BLaER1 (cell line): ENCODE data around the gene RPTOR.

Source experiments
- H3K27ac ChIP-seq: shearing (Covaris generic); formaldehyde crosslinking; 2 replicates; pipeline ENCODE4 v1.8.1; 2022
- H3K27me3 ChIP-seq: shearing (Covaris generic); formaldehyde crosslinking; 2 replicates; pipeline ENCODE4 v1.8.1; 2022
- H3K36me3 ChIP-seq: shearing (Covaris generic); formaldehyde crosslinking; 2 replicates; pipeline ENCODE4 v1.8.1; 2022
- H3K4me1 ChIP-seq: shearing (Covaris generic); formaldehyde crosslinking; 2 replicates; pipeline ENCODE4 v1.8.1; 2022
- H3K4me2 ChIP-seq: shearing (Covaris generic); formaldehyde crosslinking; 2 replicates; pipeline ENCODE4 v1.8.1; 2022
- H3K4me3 ChIP-seq: shearing (Covaris generic); formaldehyde crosslinking; 2 replicates; pipeline ENCODE4 v1.8.1; 2022
- H3K9ac ChIP-seq: shearing (Covaris generic); formaldehyde crosslinking; 2 replicates; pipeline ENCODE4 v1.8.1; 2022
- H3K9me3 ChIP-seq: shearing (Covaris generic); formaldehyde crosslinking; 2 replicates; pipeline ENCODE4 v1.8.1; 2022
- H4K20me1 ChIP-seq: shearing (Covaris generic); formaldehyde crosslinking; 2 replicates; pipeline ENCODE4 v1.8.1; 2022
- Cebpa-rat ChIP-seq: shearing (Covaris generic); IDR thresholded peaks from 2 replicates; pipeline ENCODE4 v1.8.1; 2022

RPTOR gene

GRCh38 chr17:80924111-80924806 lies 379.6 kb downstream of the RPTOR start:
- Histone ChIP-seq H3K36me3 (peaks cover 48% of the 10 kb centered on the region), H3K9ac (no peak overlapping the region), H3K9me3 (no peaks in the 10 kb centered on the region), H4K20me1 (peaks cover 88% of the 10 kb centered on the region), H3K27me3 (peaks cover 61% of the 10 kb centered on the region), H3K4me2 (peak overlapping the region; percentile 88), H3K4me1 (peaks cover 88% of the 10 kb centered on the region), H3K4me3 (no peak overlapping the region), H3K27ac (no peak overlapping the region; the same call in 1 of the 2 replicates)
- no peak for TF ChIP-seq Cebpa-rat

DNA sequence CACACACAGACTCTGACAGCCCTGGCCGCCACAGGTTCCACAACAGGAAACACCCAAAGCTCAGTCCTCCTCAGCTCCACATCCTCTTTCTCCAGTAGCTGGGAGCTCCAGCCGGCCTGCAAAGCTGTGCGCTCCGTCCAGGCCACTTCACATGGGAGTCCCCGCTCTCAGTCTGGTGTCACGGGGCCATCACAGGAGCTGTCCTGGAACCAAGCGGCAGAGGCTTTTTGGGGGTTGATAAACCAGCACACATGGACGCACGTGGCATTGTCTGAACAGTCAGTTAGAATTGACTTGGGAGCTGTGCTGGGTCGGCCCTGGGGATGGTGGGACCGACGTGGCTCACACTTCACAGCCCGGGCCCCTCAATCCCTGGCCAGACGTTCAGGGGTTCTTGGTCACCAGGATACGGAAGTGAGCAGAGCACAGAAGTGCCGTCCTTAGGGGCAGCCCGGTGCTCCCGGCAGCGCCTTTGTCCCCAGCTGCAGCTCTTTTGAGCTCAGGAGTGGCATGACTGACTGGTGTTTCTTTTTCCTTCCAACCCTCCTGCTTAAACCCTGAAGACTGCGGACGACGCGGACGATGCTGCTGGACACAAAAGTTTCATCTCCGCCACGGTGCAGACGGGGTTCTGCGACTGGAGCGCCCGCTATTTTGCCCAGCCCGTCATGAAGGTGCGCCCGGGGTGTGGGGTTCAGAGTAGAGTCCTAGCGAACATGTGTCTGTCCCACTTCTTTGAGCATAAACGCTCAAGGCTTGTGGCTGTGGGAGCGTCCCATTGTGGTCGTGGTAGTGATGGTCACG lies 380.4 kb downstream of the RPTOR start:
- H3K4me2 ChIP-seq, result peak overlapping the region; percentile 88
- no peak overlapping the region for H3K9ac ChIP-seq
- peak overlapping the region; percentile 15; the same call in 1 of the 2 replicates for H3K4me3 ChIP-seq
- H3K27ac ChIP-seq, result peak overlapping the region; percentile 0; the same call in 1 of the 2 replicates
- H3K9me3 ChIP-seq, result no peaks in the 10 kb centered on the region
- peaks cover 40% of the 10 kb centered on the region for H3K36me3 ChIP-seq
- TF ChIP-seq Cebpa-rat, result no peak
- peaks cover 84% of the 10 kb centered on the region for H4K20me1 ChIP-seq
- peaks cover 92% of the 10 kb centered on the region for H3K4me1 ChIP-seq
- peaks cover 58% of the 10 kb centered on the region for H3K27me3 ChIP-seq

- no peak overlapping the region for H3K9ac ChIP-seq
- H3K27ac ChIP-seq, result no peak overlapping the region
- H4K20me1 ChIP-seq, result peaks cover 84% of the 10 kb centered on the region
- H3K4me1 ChIP-seq, result peaks cover 94% of the 10 kb centered on the region
- peaks cover 36% of the 10 kb centered on the region for H3K36me3 ChIP-seq
- H3K4me2 ChIP-seq, result peak overlapping the region; percentile 88
- peak overlapping the region; percentile 15; the same call in 1 of the 2 replicates for H3K4me3 ChIP-seq
- TF ChIP-seq Cebpa-rat, result no peak
- H3K9me3 ChIP-seq, result no peaks in the 10 kb centered on the region
- peaks cover 50% of the 10 kb centered on the region for H3K27me3 ChIP-seq
Observed at GRCh38 chr17:80925688-80926335, 381.2 kb downstream of the RPTOR start.

GRCh38 chr17:80926591-80927250 lies 382.1 kb downstream of the RPTOR start:
- no peak overlapping the region for H3K9ac ChIP-seq
- H3K4me3 ChIP-seq, result no peak overlapping the region
- TF ChIP-seq Cebpa-rat, result no peak
- no peak overlapping the region for H3K27ac ChIP-seq
- H3K27me3 ChIP-seq, result peaks cover 47% of the 10 kb centered on the region
- peaks cover 32% of the 10 kb centered on the region for H3K36me3 ChIP-seq
- peaks cover 91% of the 10 kb centered on the region for H3K4me1 ChIP-seq
- H4K20me1 ChIP-seq, result peaks cover 84% of the 10 kb centered on the region
- H3K4me2 ChIP-seq, result peak overlapping the region; percentile 88
- no peaks in the 10 kb centered on the region for H3K9me3 ChIP-seq

- Histone ChIP-seq H3K27ac (no peak overlapping the region), H3K9ac (no peak overlapping the region), H3K4me1 (peaks cover 86% of the 10 kb centered on the region), H3K4me2 (peak overlapping the region; percentile 88), H4K20me1 (peaks cover 73% of the 10 kb centered on the region), H3K27me3 (peaks cover 37% of the 10 kb centered on the region), H3K4me3 (no peak overlapping the region), H3K9me3 (no peaks in the 10 kb centered on the region), H3K36me3 (peaks cover 21% of the 10 kb centered on the region)
- TF ChIP-seq Cebpa-rat, result no peak
Observed at GRCh38 chr17:80927791-80928216, 383.2 kb downstream of the RPTOR start.

- no peak overlapping the region for H3K27ac ChIP-seq
- peaks cover 74% of the 10 kb centered on the region for H3K4me1 ChIP-seq
- H3K36me3 ChIP-seq, result peaks cover 9% of the 10 kb centered on the region; the same call in 1 of the 2 replicates
- no peaks in the 10 kb centered on the region for H3K9me3 ChIP-seq
- peaks cover 67% of the 10 kb centered on the region for H4K20me1 ChIP-seq
- no peak overlapping the region for H3K9ac ChIP-seq
- no peak for TF ChIP-seq Cebpa-rat
- peak overlapping the region; percentile 88 for H3K4me2 ChIP-seq
- no peak overlapping the region for H3K4me3 ChIP-seq
- H3K27me3 ChIP-seq, result peaks cover 37% of the 10 kb centered on the region
Observed at GRCh38 chr17:80929449-80929848, 384.8 kb downstream of the RPTOR start.

- Histone ChIP-seq H3K4me3 (no peak overlapping the region), H3K4me1 (peaks cover 63% of the 10 kb centered on the region), H3K27ac (no peak overlapping the region), H4K20me1 (peaks cover 59% of the 10 kb centered on the region), H3K27me3 (peaks cover 38% of the 10 kb centered on the region), H3K9ac (no peak overlapping the region), H3K9me3 (no peaks in the 10 kb centered on the region), H3K36me3 (peaks cover 9% of the 10 kb centered on the region; the same call in 1 of the 2 replicates), H3K4me2 (peak overlapping the region; percentile 88)
- TF ChIP-seq Cebpa-rat, result no peak
Observed at GRCh38 chr17:80930335-80931279, 386.0 kb downstream of the RPTOR start.

- H3K4me2 ChIP-seq, result peak overlapping the region; percentile 88
- H3K4me3 ChIP-seq, result no peak overlapping the region
- H3K27me3 ChIP-seq, result peaks cover 44% of the 10 kb centered on the region
- H3K9ac ChIP-seq, result no peak overlapping the region
- TF ChIP-seq Cebpa-rat, result no peak
- peaks cover 58% of the 10 kb centered on the region for H3K4me1 ChIP-seq
- H4K20me1 ChIP-seq, result peaks cover 53% of the 10 kb centered on the region
- H3K36me3 ChIP-seq, result peaks cover 8% of the 10 kb centered on the region; the same call in 1 of the 2 replicates
- no peak overlapping the region for H3K27ac ChIP-seq
- no peaks in the 10 kb centered on the region for H3K9me3 ChIP-seq
Observed at GRCh38 chr17:80931421-80932265, 387.0 kb downstream of the RPTOR start.
